HG02973 (cell line): Measurements from ENCODE around the gene CHL1.

Source experiments
- ATAC-seq: cut with Tn5 transposase; IDR thresholded peaks from one replicate; pipeline ENCODE4 v1.9.1; 2021; ENCODE audit warnings: moderate library complexity; ENCODE audit not compliant: unreplicated experiment

The CHL1 gene

DNA sequence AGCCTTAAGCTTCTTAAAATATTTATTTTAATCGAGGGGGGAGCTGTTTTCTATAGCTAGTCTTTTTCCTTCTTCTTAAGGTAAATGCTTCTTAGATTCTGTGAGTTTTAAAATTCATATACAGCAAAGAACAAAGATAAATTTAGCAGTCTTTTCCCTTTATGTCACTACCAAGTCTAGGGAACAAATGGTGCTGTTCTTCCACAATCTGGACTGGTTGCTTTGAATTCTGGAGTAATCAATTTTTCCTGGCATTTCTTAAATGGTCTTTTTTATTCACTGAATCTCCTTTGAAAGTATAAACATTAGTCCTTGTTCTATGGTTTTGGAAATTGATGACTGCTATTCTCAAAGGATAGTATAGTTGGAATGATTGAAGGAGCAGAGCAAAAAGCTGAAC is 82.8 kb downstream of the CHL1 start:
- ATAC-seq, result no peak

DNA sequence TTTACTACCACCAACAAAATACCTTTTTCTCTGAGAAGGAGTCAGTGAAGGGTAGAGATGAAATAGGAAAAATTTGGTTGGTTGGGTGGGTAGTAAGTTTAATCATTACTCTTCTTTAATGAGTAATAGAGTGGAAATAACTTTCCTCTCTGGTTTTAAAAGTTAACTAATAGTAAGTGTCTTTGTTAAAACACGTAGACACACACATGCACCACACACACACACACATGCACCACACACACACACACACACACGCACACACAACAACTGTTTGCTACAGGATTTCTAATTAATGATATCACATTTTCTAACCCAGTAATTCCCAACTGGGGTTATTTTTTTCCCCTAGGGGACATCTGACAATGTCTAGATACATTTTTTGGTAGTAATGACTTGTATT is 84.1 kb downstream of the CHL1 start:
- ATAC-seq, result no peak

DNA sequence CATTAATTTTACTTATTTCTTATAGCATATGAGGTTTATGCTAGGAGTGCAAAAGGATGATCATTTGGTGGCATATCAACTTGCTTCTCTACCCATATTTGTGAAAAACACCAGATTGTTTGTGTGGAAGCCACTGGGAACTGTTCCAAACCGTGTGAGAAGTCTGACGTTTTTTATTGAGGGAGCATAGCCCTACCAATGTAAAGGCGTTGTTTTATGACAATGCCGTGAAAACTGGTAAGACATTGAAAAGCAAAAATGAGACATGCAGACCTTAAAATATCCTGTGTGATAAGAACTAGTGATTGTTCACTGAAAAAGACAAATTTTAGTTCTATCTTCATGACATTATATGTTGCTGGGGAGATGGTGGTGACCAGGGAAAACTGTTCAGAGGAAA is 87.8 kb downstream of the CHL1 start:
- no peak for ATAC-seq

DNA sequence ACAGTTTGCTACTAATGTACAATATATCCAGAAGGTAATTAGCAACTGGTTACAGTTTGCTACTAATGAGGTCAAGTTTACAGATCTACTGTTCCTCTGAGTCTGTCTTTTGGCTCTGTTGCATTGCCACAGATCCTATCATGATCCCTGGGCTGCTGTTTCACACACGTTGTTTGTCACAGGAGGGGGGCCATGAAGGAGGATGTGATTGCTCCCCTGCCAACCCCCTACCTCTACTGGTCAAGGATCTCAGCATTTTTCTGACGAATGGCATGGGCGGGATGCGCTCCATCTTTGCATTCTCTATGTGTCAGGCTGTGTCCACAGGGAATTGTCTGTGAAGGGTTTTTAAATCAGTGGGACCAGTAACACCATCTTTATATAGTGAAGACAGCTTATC is 91.9 kb downstream of the CHL1 start:
- no peak for ATAC-seq

DNA sequence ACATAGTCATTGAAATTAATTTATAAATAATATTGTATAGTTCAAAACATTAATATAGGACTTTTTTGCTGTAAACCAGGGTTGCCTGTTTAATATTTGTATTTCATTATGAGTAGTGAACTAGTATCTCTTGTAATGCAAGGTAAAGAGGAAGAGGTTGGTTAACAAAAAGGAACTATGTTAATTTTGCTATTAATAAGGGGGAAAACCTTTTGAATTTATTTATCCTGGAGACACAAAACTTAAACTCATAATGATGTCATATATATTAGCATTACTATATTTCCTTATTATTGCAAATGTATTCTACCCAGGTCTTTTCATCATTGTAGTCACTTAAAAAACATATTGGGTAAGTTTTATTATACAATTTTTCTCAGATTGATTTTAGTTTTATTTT is 94.5 kb downstream of the CHL1 start:
- ATAC-seq, result no peak

DNA sequence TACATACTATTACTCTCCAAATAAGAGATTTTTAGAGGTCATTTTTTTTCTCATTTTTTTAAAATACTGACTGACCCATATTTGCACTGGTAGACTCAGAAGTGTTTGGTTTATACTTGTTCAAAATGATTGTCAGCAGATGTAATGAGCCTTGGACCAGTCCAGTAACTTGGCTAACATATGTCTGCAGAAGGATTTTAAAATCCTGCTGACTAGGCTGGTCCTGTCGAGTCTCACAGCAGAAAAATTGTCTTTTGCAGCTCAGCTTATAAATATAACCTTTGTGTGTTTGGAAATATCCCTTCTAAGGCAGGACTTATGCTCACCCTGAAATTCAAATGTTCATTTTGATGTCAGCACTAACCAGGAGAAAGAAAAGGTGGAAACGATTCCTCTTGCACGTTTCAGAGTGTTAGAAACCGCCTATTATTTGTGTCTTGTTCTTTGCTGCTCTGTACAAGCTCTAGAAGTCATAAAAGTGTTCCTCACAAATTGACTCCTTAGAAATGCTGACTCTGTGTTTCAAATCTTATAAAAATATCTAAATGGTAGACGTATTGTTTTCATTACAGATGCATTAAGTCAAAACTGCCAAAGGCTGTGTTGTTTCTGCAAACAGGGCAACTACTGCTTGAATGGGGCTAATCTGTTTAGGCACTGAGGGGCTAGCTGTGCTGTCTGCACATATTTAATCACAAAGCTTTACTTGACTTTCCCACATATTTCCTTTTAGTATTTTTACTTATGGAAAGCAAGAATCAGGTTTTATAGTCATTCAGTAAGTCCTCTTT is 95.3 kb downstream of the CHL1 start:
- ATAC-seq, result no peak

DNA sequence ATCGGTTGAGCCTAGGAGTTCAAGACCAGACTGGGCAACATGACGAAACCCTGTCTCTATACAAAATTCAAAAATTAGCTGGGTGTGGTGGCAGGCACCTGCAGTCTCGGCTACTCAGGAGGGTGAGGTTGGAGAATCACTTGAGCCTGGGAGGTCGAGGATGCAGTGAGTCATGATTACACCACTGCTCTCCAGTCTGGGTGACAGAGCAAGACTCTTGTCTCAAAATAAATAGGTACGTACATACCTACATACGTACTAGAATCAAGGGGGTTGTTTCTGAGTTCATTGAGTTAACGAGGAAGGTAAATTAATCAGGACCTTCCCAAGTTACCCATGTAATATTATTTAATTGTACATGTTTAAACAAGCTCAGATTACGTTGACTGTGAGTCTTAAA is 97.5 kb downstream of the CHL1 start:
- ATAC-seq, result no peak

DNA sequence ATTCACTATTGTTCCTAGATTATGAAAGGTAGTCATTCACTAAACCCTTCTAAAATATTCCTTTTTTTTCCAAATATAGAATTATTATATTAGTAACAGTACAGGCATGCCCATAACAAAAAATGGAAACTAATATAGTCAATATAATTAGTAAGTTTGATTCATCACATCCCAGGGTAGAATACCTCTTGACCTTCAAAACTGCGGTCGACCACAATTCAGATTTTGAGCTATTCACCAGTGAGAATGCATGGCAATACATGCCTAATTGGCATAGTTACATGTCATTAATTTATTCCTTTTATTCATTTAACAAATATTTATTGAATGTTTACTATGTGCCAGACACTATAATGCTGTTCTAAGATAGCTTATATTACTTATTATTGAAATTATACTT is 98.0 kb downstream of the CHL1 start:
- ATAC-seq, result no peak

DNA sequence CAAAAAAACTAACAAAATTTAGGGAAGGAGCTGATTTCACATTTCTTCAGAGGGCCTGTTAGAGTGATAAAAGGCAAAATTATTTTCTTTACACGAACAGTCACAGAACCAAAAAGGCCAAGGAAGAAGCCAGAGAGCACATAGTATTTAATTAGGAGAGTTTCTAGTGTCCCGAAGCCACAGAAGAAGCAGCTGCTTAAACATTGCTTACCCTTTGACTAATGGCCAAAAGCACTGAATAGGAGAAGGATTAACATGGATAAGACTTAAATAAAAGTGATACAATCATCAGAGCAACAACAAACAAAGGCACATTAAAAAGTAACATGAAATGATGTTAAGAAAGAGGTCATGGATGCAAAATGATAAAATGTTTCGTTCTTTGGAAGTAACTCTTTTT is 98.6 kb downstream of the CHL1 start:
- no peak for ATAC-seq

DNA sequence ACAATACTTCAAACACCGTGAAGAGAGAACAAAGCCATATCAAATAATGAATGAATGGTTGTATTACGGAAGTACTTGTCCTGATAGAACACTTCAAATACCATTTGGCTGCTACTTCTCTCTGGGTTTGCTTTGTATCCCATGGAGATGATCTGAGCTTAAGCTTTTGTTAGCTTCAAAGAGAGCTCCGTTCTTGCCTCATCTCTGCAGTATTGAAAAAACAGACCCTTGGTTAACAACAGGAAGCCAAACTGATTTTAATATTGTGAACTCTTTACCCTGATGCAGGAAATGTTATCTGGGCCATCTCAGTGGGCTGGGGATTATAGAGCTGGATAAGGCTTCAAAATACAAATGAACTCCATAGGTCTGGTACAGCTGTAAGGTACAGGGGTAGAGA is 101.0 kb downstream of the CHL1 start:
- ATAC-seq, result no peak

DNA sequence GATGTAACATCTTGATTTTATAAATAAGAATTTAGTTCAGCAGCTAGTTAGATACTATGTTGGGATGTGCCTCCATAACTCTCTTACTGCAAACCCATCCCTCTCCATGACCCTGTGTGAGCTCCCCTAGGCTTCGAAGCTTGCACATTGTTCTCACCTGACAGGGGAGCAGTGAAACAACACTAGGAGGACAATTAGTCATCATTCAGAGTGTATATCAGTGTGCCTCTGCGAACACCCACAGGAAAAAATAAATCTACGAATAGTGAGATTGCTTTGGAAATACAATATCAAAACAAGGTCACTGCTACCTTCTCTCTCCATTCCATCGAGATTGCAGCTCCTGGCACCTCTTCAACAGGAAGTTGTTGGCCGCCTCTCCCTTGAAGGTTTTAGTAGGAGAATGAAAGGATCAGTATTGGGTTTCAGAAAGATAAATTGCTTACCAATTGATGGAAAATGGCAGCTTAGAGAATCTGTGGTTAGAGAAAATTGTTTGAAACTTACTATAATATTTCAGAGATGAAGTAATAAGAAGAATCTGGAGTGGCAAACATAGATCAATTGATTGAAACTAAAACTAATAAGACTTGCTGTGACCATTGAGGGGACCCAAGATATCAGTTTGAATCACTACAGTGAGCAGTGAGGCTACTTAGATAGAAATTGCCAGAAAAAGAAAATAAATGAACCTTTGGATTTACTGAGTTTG is 103.2 kb downstream of the CHL1 start:
- ATAC-seq, result no peak

DNA sequence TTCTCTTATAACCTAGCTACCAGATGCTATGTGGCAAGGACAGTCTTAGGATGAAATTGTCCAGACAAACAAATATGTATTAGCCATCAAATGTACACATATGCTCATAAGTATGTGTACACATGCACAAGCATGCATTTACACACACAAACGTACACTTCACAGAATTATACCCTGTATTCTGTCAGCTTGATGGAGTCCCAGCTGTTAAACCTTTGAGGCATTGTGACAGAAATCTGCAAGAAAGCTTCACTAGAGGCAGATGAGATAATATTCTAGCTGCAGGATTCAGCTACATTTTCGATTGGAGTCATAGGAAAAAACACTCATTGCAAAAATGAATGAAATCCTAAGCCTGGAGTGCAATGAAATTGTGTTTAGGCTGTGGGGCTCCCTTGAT is 110.6 kb downstream of the CHL1 start:
- ATAC-seq, result no peak

DNA sequence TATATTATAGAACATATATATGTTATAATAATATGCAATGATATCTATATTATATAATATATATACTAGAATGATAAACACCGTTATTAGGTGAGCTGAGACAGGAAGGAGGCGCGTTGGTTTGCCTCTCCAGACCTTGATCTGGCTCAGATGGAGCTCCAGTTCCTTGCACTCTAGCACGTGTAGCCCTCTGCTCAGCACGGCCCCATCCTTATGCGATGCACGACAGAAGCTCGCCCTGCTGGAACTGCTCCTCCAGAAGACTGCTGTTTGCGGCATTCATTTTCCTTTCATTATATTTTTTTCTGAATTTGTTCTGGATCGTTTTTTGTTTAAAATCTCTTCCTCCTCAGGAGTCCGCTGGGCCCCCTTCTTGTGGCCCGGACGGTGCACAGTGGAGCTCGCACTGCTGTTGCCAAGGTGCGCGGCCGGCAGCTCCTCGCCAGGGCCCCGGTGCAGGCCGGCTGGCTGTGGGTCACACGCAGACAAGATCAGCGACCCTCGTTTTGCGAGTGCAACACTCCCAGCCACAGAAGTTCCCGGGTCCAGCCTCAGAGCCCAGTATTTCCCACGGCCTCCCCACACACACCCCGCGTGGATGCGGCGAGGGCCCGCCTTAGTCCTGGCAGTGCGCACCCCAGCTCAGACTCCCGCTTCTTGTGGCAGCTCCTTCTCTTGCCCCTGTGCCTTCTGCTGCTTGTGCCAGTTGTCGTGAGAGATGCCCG is 112.2 kb downstream of the CHL1 start:
- no peak for ATAC-seq

DNA sequence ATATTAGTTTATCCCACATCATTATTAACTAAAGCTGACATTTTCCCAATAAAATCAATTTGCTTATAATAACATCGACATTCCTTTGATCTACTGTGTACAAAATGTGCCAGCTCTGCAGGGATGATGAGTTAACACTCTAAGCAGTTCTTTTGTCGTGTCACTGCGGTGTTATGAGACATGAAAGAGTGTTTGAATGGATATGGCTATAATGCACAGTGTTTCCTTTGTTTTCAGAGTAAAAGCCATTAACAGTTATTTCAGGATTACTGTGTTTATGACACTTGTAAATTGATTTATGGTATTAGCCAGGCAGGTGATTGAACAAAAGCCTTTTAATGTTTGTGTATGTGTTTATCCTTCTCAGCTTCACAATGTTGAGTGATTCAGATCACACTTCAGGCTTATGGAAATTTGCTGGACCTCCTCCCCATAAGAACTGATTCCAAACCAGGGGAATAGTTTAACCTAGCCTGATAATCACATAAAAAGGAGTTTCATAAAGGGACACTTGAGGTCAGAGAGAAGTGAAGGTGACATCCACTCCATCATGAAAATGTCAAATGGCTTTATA is 115.7 kb downstream of the CHL1 start:
- no peak for ATAC-seq

DNA sequence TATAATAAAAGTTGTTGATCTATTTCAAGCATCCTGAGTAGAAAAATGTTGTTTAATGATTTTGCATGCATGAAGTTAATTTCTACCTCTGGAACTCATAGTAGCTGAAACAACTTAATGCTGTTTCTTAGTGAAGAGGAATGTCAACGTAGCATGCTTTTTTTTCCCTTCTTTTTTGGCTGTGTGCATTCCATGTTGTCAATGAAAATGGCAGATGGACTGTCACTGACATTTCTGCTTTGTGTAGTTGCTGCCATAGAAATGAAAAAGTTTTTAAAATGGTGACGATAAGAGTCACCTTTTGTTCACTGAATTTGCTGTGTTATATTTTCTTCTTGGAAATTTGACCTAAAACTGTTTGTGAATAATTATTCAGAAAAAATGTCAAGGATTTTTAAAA is 116.3 kb downstream of the CHL1 start:
- ATAC-seq, result no peak

DNA sequence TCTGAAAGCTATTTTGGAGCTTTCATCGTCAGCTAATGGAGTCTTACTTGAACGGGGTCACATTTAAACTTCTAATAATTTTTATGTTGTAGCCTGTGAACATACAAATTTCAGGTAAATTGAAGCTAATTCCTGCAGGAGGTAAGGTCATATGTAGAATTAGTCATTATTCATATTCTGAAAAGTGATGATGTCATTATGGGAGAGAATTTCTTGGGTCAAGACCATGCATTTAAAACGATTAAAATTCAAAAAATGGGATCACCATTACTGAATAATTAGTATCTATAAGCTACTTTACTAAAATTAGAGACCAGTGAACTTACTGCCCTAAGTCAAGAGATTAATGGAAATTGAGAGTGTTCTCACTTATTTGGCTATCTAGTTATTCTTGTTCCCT is 120.4 kb downstream of the CHL1 start:
- ATAC-seq, result no peak

DNA sequence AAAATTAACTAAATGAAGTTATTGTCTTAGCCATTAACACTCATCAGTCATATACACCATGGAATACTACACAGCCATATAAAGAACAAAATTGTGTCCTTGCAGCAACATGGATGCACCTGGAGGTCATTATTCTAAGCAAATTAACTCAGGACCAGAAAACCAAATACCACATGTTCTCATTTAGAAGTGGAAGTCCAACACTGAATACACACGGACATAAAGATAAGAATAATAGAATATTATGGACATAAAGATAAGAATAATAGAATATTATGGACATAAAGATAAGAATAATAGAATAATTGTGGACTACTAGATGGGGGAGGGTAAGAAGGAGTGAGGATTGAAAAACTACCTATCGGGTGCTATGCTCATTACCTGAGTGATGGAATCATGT is 122.3 kb downstream of the CHL1 start:
- ATAC-seq, result no peak

DNA sequence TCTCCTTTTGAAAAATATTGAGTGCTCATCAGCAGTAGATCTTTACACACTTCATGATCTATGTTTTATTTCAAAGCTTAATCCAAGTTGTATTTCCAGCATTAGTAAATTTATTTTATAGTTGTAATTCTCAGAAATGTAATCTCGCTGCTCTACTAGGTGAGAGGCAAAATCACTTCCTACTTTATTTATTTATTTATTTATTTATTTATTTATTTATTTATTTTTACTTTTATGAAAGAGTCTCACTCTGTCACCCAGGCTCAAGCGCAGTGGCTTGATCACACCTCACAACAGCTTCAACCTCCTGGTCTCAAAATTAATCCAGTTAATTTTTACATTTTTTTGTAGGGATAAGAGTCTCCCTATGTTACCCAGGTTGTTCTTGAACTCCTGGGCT is 127.9 kb downstream of the CHL1 start:
- no peak for ATAC-seq

DNA sequence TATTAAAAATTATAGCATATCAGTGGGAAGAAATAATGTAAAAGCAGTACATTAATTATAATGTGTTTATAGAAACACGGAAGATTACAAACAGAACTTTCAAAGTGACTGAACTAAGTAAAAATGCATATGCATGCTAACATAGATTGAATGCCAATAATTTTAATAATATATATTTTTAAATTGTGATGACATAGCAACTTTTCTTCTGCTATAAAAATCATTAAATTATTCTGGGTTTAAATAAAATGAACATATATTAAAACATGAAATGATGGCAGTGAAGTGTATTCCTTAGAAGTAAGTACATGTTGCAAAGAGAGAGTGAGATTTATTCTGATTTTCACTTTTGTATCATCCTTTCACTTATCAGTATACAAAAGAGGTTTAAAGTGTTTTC is 128.9 kb downstream of the CHL1 start:
- no peak for ATAC-seq

DNA sequence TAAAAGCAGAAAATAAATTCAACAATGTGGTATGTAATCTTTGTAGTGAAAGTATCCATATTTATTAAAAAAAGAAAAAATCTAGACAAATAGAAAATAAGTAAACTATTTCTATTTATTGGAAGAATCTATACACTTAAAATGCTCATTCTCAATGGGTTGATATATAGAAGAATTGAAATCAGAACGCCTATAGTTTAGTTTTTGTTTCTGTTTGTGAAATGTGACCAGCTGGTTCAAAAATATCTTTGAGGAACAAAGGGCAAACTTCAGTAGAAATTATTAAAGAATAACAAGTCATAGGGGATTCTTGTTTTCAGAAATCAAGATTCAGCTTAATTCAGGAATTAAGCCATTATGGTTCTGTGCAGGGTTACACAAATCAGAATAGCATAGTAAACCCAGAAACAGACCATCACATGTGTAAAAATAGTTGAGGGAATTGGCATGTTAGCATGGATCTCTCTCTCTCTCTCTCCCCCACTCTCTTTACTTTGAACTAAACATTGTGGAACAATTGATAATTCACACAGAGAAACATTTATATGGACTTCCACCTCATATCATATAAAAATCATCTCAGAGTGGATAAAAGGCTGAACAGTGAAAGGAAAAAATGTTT is 134.0 kb downstream of the CHL1 start:
- no peak for ATAC-seq

DNA sequence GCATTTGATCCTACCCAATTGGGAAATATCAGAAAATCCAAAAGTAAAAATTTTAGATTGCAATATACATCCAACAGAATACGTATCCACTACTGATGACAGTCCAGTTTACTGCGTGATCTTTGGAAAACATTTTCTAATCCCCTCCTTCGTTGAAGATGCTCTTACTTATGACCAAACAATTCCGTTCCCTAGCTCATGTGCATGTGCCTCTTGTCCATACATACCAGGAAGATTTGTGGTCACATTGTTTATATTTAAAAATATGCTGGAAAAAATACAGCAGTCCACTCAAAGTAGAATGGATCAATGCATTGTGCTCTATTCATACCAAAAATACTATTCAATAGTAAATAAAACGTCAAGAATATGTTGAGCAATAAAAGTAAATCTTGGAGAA is 135.3 kb downstream of the CHL1 start:
- no peak for ATAC-seq
